GM21529 (cell line): ENCODE results near the gene RSPO4.
"Not testable (repeated sequence)": the region's sequence is repeated elsewhere in the genome, so short reads cannot be mapped to it uniquely, and the experiment has no call there.

Source experiments
- ATAC-seq: cut with Tn5 transposase; IDR thresholded peaks from one replicate; pipeline ENCODE4 v1.9.1; 2021; ENCODE audit not compliant: unreplicated experiment

The RSPO4 gene

DNA sequence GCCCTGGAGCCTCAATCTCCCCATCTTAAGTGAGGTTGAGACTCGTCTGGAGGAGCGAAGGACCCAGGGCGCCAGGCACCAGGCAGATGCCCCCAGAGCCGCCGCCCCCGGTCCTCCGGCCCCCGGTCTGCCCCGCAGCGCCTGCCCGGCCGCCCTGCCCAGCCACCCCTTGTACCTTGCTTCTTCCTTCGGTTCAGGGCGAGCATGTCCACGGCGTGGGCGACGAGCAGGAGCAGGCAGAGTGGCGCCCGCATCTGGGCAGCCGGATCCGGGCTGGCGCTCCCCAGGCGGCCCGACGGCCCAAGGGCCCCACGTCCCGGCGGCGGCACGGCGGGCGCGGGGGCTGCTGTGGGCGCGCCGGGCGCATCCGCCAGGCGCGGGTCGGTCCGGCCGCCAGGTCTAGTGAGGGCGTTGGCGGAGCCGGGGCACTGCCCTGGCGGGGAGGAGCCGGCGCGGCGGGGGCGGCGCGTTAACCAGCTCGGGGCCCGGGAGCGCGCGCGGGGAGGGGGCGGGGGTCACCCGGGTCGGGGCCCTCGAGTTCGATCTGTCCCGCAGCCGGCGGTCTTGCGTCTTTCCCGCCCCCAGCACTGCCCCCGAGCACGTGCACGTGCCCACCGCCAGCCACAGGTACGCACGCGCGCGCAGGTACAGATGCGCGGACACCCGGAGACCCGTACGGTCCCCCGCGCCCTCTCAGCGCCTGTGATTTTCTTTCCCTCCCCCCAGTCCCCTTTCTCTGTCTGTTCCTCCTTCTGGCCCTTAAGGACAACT, at the start of gene RSPO4:
RSPO4 (minus strand) TSS at position 401 of the 771 bp plus-strand sequence; CDS start at position 254, 147 bp downstream.
- ATAC-seq = no peak

DNA sequence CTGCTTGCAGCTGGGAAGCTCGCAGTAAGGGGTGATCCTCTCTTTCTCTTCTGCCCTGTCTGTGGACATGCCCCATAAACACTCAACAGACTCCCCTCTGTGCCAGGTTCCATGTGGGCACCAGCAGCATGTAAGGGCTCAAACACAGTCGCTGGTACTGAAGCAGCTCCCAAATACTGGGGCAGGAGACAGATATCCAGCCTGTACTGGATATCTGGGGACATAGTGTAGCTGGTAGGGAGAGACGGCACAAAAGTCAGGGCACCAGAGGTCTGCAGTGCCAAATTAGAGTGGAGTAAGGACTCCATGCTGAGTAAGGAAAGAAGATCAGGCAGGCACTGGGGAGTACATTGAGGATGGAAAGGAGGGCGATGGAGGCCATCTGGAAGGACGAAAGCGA, 48.3 kb upstream of the RSPO4 start:
- ATAC-seq = no peak

DNA sequence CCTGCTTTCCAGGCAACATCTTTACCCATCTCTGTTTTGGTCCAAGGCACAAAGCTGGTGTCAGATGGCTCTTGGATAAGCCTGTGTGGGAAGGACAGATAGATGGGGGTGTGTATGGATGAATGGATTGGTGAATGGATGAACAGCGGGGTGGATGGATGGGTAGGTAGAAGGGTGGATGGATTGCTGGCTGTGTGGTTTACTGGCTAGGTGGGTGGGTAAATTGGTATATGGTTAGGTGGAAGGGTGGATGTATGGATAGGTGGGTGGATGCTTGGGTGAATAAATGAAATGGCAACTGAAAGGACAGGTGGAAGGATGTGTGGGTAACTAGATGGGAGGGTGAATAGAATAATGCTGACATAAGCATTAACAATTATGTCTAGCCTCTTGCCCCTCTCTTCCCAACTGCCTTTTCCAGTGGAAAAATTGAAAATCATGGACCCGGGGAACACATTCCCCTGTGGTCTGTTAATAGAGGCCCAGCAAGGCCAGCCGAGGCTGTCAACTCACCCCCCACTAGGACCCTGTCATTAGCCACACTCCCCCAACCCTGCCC, 43.8 kb upstream of the RSPO4 start:
- no peak for ATAC-seq

DNA sequence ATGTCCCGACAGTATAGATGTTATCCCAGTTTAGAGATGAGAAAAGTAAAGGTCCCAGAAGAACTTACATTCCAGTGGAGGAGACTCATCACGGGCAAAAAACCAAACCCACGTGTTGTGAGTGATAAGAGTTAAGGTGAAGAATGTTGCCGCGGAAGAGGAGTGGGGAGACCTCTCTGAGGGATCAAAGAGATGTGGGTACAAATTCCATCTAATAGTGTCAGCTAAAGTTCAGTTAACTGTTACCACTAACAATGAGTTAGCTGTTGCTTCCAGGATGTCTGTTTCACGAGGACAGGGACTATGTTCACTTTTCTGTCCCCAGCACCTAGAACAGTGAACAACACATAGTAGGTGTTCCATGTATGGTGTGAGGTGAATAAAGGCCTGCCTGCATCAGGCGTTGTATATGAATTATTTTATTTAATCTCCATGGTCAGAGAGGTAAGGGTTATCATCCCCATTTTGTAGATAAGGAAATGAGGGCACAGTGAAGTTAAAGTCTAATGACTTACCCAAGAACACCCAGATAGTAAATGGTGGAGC, 39.8 kb upstream of the RSPO4 start:
- no peak for ATAC-seq

- ATAC-seq = no peak
Measured at GRCh38 chr20:1038205-1038604, 36.1 kb upstream of the RSPO4 start.

GRCh38 chr20:1037039-1037438, 34.9 kb upstream of the RSPO4 start:
- ATAC-seq = no peak

GRCh38 chr20:1035466-1035865, 33.4 kb upstream of the RSPO4 start:
- no peak for ATAC-seq

DNA sequence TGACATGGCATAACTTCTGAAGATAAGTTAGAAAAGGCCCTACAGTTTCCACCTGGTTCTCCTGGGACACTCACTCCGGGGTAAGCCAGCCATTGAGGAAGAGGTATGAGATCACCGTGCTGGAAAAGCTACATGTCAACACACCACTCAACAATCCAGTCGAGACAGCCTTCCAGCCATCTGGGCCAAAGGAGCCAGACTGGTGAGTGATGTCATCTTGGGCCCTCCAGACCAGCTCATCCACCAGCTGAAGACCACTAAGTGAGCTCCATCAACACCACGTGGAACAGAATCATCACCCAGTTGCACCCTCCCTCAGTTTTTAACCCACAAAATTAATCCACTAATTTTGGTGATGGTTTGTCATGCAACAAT, 32.3 kb upstream of the RSPO4 start:
- ATAC-seq = no peak

DNA sequence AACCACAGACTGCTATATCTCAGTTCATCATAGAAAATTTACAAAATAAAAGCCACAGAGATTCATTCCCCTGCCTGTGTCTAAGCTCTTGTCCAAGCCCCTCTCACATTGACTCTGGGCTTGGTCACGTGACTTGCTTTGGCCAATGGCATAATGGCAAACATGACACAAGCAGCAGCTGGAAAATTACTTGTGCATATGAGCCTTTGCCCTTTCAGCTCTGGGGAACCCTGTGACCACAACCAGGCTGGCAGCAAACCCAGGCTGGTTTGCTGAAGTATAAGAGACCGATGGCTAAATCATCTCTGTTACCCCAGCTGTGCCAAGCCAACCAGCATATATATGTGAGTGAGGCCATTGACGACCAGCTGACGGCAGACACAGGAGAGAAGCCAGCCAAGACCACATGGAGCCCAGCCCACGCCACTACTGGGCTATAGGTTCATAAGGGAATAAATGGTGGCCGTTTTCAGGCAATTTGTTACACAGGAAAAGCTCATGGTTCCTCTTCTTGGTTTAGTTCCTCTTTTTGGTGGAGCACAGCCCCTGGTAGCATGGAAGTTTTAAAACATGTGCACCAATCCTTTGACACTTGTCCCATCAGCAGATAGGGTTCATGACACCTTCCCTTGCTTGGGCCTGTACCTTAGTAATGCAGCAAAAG, 31.8 kb upstream of the RSPO4 start:
- ATAC-seq = no peak

GRCh38 chr20:1029980-1030379, 27.9 kb upstream of the RSPO4 start:
- no peak for ATAC-seq

DNA sequence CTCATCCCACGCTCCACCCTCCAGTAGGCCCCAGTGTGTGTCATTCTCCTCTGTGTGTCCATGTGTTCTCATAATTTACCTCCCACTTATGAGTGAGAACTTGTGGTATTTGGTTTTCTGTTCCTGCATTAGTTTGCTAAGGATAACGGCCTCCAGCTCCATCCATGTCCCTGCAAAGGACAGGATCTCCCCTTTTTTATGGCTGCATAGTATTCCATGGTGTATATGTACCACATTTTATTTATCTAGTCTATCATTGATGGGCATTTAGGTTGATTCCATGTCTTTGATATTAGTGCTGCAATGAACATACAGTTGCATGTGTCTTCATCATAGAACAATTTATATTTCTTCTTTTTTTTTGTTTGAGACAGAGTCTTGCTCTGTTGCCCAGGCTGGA, 24.1 kb upstream of the RSPO4 start:
- not testable (repeated sequence) for ATAC-seq

DNA sequence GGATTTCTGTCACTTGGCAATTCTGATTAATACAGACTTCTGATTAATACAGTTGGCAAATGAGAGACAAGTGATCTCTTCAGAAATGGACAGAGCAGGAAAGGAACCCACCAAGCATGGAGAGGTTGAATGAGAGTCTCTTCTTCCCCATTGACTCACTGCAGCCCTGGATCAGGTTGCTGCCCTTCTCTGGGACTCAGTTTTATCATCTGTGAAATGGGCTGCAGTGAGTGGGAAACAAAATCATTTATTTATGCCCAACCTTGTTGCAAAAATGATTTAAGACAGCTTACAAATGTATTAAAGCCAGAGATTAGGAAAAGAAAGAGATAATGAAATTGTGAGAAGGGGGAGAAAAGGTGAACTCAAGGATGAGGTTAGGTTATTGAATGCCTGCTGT, 20.8 kb upstream of the RSPO4 start:
- no peak for ATAC-seq

GRCh38 chr20:1020614-1021013, 18.5 kb upstream of the RSPO4 start:
- ATAC-seq = no peak

- ATAC-seq = no peak
Measured at GRCh38 chr20:1019344-1019743, 17.2 kb upstream of the RSPO4 start.

GRCh38 chr20:1017677-1018076, 15.6 kb upstream of the RSPO4 start:
- no peak for ATAC-seq

DNA sequence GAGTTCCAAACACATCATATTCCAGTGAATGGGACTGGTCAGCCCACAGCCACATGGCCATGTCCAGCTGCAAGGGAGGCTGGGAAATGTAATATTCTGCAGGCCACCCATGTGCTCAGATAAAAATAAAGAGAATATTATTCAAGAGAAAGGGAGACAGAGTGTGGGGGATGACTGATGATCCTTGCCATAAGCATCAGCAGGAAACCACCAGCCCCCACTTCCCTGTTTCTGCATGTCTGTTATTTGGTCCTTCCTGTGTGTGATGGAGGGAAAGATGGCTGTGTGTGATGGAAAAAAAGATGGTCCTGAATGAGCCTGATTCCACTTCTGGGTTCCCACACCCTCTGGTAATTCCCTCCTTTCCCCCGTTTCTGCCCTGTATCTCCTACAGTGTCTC, 13.1 kb upstream of the RSPO4 start:
- no peak for ATAC-seq

GRCh38 chr20:1014471-1014870, 12.4 kb upstream of the RSPO4 start:
- no peak for ATAC-seq

DNA sequence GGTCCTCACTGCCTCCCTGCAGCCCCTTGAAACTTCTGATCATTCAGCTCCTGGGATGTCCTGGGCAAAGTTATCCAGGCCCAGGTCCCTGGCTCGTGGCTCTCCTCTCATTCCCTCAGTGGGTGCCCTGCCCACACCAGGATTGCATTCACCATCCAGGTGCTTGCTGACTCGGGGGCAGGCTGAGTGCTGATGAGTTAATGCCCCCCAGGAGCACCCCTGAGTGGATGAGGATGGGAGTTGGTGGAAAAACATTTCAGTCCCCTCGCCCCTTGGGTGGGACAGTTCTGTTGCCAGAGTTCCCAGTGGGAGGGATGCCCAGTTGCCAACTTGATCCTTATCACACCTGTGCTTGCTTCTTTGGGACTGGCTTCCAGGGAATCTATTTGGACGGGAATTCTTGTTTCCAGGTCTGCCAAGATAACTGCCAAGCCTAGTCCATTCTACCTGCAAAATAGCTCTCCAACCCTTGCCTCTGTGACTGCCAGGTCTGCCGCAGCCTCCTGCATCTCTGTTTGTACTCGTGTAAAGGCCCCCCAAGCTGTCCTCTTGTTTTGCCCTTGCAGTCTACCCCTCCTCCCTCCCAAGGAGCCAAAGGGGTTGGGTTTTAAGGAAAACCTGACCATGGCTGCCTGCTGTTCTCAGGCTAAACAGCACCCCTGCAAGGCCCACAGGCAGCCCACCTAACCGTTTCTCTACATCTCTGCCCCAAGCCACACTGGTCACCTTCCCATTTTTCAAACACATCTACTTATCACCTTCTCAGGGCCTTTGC, 11.6 kb upstream of the RSPO4 start:
- ATAC-seq = no peak

DNA sequence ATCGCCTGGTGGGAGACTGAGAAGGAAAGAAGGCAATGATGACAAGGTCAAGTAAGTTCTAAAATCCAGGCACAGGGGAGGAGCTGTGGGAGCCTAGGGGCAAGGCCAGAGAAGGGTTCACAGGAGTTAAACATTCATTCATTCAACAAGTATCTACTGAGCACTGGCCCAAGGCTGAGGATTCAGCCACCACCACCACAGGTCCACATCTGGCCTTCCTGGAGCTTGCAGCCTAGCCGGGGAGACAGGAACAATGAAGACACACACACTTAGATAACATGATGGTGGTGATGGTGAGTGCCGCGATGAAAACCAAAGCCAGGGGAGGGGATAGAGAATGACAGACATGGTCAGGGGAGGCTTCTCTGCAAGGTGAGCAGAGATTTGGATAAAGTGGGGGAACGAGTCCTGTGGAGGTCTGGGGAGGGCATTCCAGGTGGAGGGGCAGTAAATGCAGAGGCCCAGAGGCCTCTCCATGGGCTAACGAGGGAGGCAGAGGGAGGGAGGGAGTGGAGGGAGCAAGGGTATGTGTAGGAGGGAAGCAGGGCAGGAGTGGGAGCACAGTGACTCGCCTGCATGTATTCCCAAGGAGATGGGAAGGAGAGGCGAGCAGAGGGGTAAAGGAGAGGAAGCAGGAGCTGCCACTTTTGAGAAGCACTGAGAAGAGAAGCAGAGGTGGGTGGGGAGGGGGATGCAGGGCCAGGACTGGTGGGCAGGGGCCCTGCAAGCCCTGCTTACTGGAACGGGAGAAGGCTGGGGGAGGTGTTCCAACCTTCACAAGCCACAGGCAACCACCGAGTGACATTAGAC, 10.5 kb upstream of the RSPO4 start:
- no peak for ATAC-seq

DNA sequence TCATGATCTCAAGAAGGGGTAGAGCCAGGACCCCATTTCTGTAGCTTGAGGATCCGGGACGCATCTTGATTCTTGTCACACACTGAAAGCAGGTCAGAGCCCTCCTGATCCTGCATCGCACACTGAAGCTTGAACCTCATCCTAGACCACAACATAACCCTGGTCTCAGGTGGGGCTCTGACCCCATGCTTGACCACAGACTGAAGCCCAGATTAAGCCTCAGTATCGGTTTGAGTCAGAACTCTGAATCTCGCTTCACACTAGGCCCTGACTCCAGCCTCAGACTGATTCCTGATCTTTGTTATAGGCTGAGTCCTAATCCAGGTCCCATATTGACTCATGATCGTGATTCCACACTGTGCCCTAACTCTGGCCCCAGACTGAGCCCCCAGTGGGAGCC, 8.5 kb upstream of the RSPO4 start:
- peak; percentile 74 for ATAC-seq
